ENCODE data around the gene NPHP4.

NPHP4 gene

DNA sequence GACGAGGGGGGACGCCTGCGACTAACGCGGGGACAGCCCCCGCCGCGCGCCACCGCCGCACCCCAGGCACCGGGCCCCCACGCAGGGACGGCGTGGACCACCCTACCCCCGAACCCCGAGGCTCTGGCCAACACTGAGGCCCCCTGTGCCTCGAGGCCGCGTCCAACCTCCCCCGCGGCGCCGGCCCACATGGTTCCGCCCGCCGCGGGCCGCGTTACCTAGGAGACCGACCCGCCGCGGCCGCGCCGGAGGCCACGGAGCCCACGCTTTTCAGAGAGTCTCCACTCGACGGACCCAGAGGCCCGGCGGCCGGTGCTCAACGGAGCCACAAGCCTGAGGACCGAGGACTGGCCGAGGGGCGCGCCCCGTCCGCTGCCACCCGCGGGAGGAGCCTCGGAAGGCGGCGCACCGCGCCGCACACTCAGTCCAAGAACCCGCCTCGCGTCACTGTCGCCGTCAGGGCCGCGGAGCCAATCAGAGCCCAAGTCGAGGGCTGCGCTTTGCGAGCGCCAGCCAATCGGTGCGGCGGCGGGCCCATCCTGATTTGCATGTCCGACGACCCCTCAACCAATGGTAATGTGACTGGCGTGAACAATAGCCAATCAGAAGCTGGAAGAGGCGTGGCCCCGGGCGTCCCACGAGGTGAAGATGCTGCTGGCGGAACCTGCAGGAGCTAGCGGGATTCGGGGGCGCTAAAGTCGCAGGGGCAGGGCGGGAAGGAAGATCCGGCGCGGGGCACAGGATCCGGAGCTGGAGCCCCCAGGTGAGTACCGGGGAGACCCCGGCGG is at the start of gene NPHP4:
Gene NPHP4 (minus strand): TSS at position 400 of the 788 bp plus-strand sequence. CDS start 6,136 bp downstream, outside the sequence.
- in situ Hi-C loops (cut with MboI; ENCODE audit: low sequenced_read_pairs): no loop called here

GRCh38 chr1:6041432-6042062 is 49.3 kb upstream of the NPHP4 start:
- in situ Hi-C loops (cut with MboI; ENCODE audit: low sequenced_read_pairs): no loop called here

- in situ Hi-C loops (cut with MboI; ENCODE audit: low sequenced_read_pairs): no loop called here
Observed at GRCh38 chr1:6040861-6041415, 48.7 kb upstream of the NPHP4 start.

- in situ Hi-C loops (cut with MboI; ENCODE audit: low sequenced_read_pairs): no loop called here
Observed at GRCh38 chr1:6040444-6040843, 48.2 kb upstream of the NPHP4 start.

DNA sequence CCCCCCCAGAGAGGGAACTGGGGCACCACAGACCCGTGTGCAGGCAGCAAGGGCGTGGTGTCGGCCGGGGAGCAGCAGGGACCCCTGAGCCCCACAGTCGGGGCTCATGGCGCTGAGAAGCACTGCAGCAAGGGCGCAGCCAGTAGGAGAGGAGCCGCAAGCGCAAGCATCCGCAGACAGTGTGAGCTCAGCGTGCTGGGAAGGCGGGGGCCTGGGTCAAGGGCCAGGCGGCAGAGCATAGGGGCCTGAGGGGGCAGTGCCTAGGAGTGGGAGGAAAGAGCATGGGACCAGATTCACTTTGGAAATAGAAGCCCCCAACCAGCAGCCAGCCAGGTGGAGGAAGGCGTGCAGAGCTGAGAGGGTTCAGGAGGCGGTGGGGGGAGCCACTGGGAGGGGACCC is 46.8 kb upstream of the NPHP4 start:
- in situ Hi-C loops (cut with MboI; ENCODE audit: low sequenced_read_pairs): no loop called here

DNA sequence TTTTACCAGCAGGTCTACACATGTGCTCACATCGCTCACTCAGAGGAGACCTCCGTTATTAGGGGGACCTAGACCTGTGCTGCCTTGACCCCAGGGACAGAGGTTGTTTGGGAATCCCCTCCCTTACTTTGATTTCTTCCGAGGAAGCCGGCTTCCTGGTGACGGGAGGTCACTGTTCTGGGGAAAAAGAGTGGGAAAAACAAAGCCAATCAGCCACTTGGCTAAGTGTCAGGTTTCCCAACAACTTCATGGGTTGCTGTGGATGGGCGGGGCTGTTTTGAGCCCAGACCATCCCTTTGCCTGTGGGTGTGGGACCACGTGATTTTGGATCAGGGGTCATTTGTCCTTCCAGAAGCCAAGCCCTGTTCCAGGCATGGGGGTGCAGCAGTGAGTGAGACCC is 46.4 kb upstream of the NPHP4 start:
- in situ Hi-C loops (cut with MboI; ENCODE audit: low sequenced_read_pairs): no loop called here

GRCh38 chr1:6037338-6037762 is 45.1 kb upstream of the NPHP4 start:
- in situ Hi-C loops (cut with MboI; ENCODE audit: low sequenced_read_pairs): no loop called here

GRCh38 chr1:6035719-6036118 is 43.5 kb upstream of the NPHP4 start:
- in situ Hi-C loops (cut with MboI; ENCODE audit: low sequenced_read_pairs): no loop called here

DNA sequence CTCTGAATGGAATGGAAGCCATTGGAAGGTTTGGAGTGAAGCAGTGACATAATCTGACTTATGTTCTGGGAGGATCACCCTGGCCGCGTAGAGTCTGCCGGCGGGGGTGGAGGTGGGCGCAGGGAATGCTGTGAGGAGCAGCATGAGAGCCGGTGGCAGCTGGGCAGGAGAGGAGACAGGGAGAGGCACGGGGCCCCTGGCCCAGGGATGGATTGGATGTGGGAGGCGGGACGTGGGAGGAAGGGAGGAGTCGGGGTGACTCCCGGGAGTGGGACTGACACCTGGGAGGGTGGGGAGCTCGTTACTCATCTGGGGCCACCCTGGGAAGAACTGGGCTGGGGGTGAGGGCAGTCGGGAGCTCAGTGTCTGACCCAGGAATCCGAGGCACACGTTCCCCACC is 43.1 kb upstream of the NPHP4 start:
- in situ Hi-C loops (cut with MboI; ENCODE audit: low sequenced_read_pairs): no loop called here

DNA sequence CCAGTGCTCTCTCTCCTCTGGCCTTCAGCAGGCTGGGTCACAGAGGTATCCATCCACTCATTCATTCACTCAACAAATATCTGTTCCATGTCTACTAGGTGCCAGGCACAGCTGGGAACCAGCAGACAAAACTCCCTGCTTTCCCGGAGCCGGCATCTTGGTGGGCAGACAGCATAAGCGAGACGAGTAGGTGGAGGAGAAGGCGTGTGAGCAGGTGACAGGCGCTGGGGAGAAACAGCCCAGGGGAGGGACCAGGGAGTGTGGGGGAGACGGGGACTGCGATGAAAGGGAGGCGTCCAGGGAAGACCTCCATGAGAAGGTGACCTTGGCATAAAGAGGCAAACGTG is 42.5 kb upstream of the NPHP4 start:
- in situ Hi-C loops (cut with MboI; ENCODE audit: low sequenced_read_pairs): no loop called here

GRCh38 chr1:6033986-6034749 is 41.9 kb upstream of the NPHP4 start:
- in situ Hi-C loops (cut with MboI; ENCODE audit: low sequenced_read_pairs): no loop called here

GRCh38 chr1:6033124-6033523 is 40.9 kb upstream of the NPHP4 start:
- in situ Hi-C loops (cut with MboI; ENCODE audit: low sequenced_read_pairs): no loop called here

DNA sequence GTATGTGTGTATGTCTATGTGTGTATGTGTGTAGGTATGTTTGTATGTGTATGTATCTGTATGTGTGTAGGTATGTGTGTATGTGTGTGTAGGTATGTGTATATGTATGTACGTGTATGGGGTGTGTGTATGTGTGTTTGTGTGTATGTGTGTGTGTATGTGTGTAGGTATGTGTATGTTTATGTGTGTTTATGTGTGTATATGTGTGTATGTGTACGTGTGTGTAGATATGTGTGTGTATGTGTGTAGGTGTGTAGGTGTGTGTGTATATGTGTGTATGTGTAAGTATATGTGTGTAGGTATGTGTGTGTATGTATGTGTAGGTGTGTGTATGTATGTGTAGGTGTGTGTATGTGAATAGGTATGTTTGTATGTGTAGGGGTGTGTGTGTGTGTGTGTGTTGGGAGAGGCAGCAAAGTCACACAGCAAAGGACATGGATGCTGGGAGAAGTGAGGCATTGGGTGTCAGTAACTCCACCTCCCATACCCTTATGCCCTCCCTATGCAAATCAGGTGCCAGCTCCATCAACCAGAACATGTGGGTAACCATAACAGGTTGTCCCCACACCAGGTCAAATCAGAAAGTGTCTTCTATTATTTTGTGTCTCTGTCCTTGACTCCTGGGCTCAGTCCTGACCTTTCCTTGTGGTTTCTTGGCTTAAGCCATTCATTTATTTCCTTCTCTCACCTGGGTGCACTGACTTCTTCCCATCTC is 38.5 kb upstream of the NPHP4 start:
- in situ Hi-C loops (cut with MboI; ENCODE audit: low sequenced_read_pairs): no loop called here

DNA sequence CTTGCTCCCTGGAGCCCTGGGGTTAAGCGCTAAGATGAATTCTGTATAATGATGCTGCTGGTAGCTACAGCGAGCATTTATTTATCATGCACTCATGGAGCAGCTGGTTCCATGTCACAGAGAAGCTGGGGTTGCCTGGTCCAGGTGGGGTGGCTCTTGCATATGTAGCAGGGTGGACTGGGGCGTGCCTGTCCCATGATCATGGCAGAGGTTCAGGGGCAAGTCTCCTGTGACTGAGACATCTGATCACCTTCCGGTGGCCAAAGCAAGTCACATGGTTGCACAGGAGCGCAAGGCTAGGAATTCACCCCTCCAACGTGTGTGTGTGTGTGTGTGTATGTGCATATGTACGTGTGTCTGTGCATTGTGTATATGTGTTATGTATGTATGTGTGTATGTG is 37.9 kb upstream of the NPHP4 start:
- in situ Hi-C loops (cut with MboI; ENCODE audit: low sequenced_read_pairs): no loop called here

DNA sequence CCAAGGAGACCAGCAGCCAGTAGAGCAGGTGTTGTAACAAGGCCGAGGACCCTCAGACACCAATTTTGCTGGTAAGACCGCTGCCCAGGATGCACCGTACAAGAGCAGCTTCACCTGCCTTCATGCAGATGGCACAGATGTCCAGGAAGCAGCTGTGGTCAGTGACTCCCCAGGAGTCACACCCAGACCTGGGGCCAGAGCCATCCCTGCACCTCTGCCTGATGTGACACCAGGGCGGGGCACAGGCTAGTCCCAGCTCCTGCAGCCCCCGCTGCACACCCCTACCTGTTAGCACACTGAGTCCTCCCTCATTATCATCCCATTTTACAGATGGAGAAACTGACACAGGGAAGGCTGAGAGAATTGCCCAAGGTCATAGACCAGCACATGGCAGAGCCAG is 37.1 kb upstream of the NPHP4 start:
- in situ Hi-C loops (cut with MboI; ENCODE audit: low sequenced_read_pairs): no loop called here

DNA sequence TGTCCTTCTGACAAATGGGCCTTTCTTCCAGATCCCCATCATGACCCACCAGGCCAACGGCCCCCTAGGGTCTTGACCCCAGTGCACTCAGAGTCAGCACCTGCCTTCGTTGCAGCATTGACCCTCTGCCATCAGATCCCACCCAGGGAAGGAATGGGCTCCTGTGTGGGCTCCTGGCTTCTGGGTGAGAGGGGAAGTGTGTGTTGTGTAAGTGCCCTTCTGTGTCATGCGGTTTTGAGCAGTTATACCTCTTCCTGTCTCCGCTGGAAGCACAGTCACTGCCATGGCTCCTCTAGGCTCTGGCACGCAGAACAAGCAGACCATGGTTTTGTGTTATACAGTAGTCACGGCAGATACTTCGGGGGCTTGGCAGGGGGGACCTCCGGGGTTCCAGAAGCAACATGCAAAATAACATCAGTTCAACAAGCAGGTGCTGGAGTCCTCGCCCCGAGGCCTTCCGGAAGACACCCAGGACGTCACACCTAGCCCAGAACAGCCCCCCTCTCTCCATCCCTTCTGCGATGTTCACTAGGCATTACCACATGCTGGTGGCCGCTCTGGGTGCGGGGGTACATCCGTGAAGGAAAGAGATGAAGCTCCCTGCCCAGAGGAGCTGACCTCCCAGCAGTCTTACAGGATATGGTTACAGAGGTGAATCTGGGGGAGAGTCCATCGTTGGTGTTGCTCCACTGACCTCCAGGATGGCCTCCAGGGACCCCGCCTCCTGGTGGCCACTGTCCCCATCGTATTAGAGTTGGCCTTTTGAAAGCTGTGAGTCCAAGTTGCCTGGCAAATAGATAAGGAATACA is 36.0 kb upstream of the NPHP4 start:
- in situ Hi-C loops (cut with MboI; ENCODE audit: low sequenced_read_pairs): no loop called here

GRCh38 chr1:6027591-6027990 is 35.4 kb upstream of the NPHP4 start:
- in situ Hi-C loops (cut with MboI; ENCODE audit: low sequenced_read_pairs): no loop called here

DNA sequence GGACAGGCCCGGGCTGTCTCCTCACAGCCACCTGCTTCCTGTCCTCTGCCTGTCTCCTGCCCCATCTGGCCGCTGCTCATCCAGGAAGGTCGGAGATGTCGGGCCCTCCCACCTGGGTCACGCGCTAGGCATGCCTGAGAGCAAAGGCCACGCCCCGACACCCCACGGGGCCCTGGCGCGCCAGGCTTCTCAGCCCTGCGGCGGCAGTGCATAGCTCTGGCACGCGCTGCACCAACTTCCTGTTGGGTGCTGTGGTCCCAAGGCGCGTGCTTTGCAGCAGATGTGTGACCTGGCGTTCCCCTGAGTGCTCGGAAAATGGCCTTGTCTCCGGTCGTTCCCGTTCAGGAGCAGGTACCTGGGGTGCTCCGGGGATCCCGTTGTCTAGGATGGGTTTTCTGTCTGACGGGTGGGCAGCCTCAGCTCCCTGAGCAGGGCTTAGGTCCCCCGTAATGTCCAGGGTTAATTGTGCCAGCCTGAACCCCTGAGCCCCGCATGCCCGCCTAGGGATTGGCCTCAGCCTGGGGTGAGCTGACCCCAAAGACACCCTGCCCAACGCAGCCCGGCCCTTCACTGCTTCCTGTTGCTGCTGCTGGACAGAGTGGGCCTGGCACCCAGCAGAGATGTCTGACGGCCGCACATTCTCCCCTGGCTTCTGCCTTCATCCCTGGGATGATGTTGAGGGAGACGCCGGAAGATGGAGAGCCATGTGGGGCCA is 34.0 kb upstream of the NPHP4 start:
- in situ Hi-C loops (cut with MboI; ENCODE audit: low sequenced_read_pairs): no loop called here

DNA sequence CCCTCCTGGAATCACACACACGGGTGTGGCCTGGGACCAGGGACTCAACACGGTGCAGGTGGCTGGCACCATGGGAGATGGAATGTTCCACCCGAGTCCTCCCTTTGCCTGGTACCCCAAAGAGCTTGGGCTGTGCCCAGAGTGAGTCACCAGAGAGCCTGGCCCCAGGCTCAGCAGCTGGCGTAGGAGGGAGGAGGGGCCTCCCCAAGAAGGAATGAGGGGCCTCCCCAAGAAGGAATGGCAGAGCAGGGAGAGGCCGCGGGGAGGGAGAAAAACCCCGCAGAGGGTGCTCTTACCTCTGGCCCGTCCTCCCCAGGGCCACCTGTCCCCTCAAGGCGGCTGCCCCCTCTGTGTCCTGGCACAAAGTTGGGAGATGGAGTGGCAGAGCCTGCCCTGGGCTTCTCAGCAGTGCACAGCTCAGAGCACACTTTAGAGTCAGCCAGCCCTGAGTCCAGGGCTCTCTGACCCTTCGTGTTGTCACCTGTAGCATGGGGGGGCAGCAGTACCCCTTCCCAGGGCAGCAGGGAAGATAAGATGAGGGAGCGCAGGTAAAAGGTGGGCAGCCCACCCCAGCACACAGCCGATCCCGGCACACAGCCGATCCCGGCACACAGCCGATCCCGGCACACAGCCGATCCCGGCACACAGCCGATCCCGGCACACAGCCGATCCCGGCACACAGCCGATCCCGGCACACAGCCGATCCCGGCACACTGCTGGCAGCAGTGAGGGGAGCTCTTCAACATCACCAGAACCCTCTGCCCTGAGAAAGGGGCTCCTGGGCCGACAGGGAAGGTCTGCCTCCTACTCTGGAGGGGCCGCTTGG is 33.3 kb upstream of the NPHP4 start:
- in situ Hi-C loops (cut with MboI; ENCODE audit: low sequenced_read_pairs): no loop called here

All from HL-60/S4 treated with retinoic acid at 250 ng/mL for 4 days and 3 days (cell line).